ENCODE measurements around the gene ZNF14.

GRCh38 chr19:19668230-19669012 lies 64.5 kb downstream of the ZNF14 start, which contains the start of gene ZNF101:
- TF ChIP-seq YY1 (IDR thresholded peaks at IDR 0.05; ENCODE audit: insufficient read depth, insufficient read length) (no peak), SUZ12 (IDR thresholded peaks at IDR 0.05; ENCODE audit: extremely low read depth, insufficient read depth, insufficient read length) (no peak)

Data from NT2/D1 (cell line).